Endothelial cell of umbilical vein (primary cell): ENCODE results near the gene BLM. TPM values are rescaled to one million over a fixed set of nuclear protein-coding genes. Genes with fewer than 3 reads are reported as not detected.

Experiments used
- BruUV-seq: library from RNA; stranded (reverse); fragments of 400-500 nt; replicated peaks from 2 replicates; lab custom pipeline; 2021; lab: Mats Ljungman, UMichigan
- CTCF ChIA-PET: fragments of 300-600, 350-600 bp; sonication (Branson Sonifier 250); formaldehyde crosslinking; loops from one replicate; lab custom pipeline; 2021; ENCODE audit warnings: antibody characterized with exemption, inconsistent platforms; lab: Charles Lee
- POLR2A ChIA-PET: fragments of 300-600, 350-600 bp; sonication (Branson Sonifier 250); formaldehyde crosslinking; loops from one replicate; lab custom pipeline; 2021; ENCODE audit warnings: antibody characterized with exemption, inconsistent platforms; lab: Charles Lee
- DNase-seq: peaks from one replicate; pipeline ENCODE4 v3.0.0-alpha.2; 2011; ENCODE audit warnings: low read depth, low spot score
- FAIRE-seq: peaks from 2 replicates; lab custom pipeline; 2011; peaks lifted over from hg19 to GRCh38; lab: Jason Lieb, UNC
- H2AFZ ChIP-seq: 2 replicates; pipeline ENCODE4 v1.6.0; 2012; ENCODE audit warnings: low read depth, low read length, control low read depth, inconsistent platforms
- H3K27ac ChIP-seq: 2 replicates; pipeline ENCODE4 v1.5.1; 2011; ENCODE audit warnings: low read depth, mild to moderate bottlenecking, control low read depth, low read length, moderate library complexity; ENCODE audit not compliant: insufficient read depth
- H3K27me3 ChIP-seq, 2 experiments: 2 replicates each; pipeline versions ENCODE4 v1.6.0 to v1.6.1; 2011; ENCODE audit warnings: low read length in 2 of 2, mixed read lengths in 1 of 2; ENCODE audit not compliant: control insufficient read depth in 2 of 2, insufficient read depth in 2 of 2
- H3K36me3 ChIP-seq, 2 experiments: 2 replicates in 1 of 2; 3 replicates in 1 of 2; pipeline ENCODE4 v1.5.1; 2011; ENCODE audit warnings: low read length in 2 of 2, mild to moderate bottlenecking in 1 of 2, moderate library complexity in 1 of 2; ENCODE audit not compliant: control insufficient read depth in 2 of 2, insufficient read depth in 2 of 2; ENCODE audit errors: extremely low read depth in 1 of 2
- H3K4me1 ChIP-seq: 3 replicates; pipeline ENCODE4 v1.5.1; 2011; ENCODE audit warnings: mild to moderate bottlenecking, low read length; ENCODE audit not compliant: control insufficient read depth, insufficient read depth; ENCODE audit errors: extremely low read depth
- H3K4me2 ChIP-seq: 2 replicates; pipeline ENCODE4 v1.6.1; 2011; ENCODE audit warnings: low read length, control low read depth, mixed read lengths; ENCODE audit not compliant: insufficient read depth
- H3K4me3 ChIP-seq, 3 experiments: fragments of 200-600 bp in 1 of 3; sonication (generic), shearing (Covaris generic) in 1 of 3; replicated peaks in 1 of 3; 2 replicates each; pipeline ENCODE4 v1.5.1; 2011 to 2016; ENCODE audit warnings: control low read depth in 3 of 3, low read length in 3 of 3, mild to moderate bottlenecking in 2 of 3, inconsistent platforms in 1 of 3, low read depth in 1 of 3, moderate library complexity in 1 of 3; ENCODE audit not compliant: insufficient read depth in 1 of 3
- H3K79me2 ChIP-seq: 2 replicates; pipeline ENCODE4 v1.6.0; 2012; ENCODE audit warnings: low read length, inconsistent platforms; ENCODE audit not compliant: control insufficient read depth, insufficient read depth
- H3K9ac ChIP-seq: replicated peaks from 2 replicates; pipeline ENCODE3; 2011; ENCODE audit warnings: low read length, control low read depth; ENCODE audit not compliant: insufficient read depth; ENCODE audit errors: extremely low read depth
- H3K9me1 ChIP-seq: replicated peaks from 3 replicates; pipeline ENCODE4 v1.6.0; 2011; ENCODE audit warnings: mild to moderate bottlenecking, low read length; ENCODE audit not compliant: control insufficient read depth, insufficient read depth; ENCODE audit errors: extremely low read depth
- H3K9me3 ChIP-seq: replicated peaks from 2 replicates; pipeline ENCODE4 v1.5.1; 2012; ENCODE audit warnings: low read length, inconsistent platforms; ENCODE audit not compliant: control insufficient read depth, insufficient read depth
- H4K20me1 ChIP-seq: replicated peaks from 2 replicates; pipeline ENCODE3; 2011; ENCODE audit warnings: mild to moderate bottlenecking, low read length; ENCODE audit not compliant: control insufficient read depth, insufficient read depth; ENCODE audit errors: extremely low read depth
- CTCF ChIP-seq, 2 donors: IDR thresholded peaks; 1 replicate in 1 of 2; 2 replicates in 1 of 2; pipeline ENCODE4 v1.5.1; 2011; ENCODE audit warnings: low read length in 2 of 2, mild to moderate bottlenecking in 2 of 2, moderate library complexity in 2 of 2, control low read depth in 1 of 2, inconsistent platforms in 1 of 2, low read depth in 1 of 2; ENCODE audit not compliant: insufficient read depth in 1 of 2; ENCODE audit errors: extremely low read depth in 1 of 2
- EZH2 ChIP-seq: IDR thresholded peaks from 2 replicates; pipeline ENCODE4 v1.6.1; 2012; ENCODE audit warnings: borderline replicate concordance, low read depth, mild to moderate bottlenecking, moderate library complexity, low read length, inconsistent platforms; ENCODE audit not compliant: severe bottlenecking
- FOS ChIP-seq: IDR thresholded peaks from 2 replicates; pipeline ENCODE4 v1.6.1; 2011; ENCODE audit warnings: mild to moderate bottlenecking, low read length, moderate library complexity, borderline replicate concordance; ENCODE audit not compliant: insufficient read depth
- GATA2 ChIP-seq: IDR thresholded peaks from 2 replicates; pipeline ENCODE4 v1.7.0; 2011; ENCODE audit warnings: low read depth, mild to moderate bottlenecking, moderate library complexity, mixed read lengths, low read length; ENCODE audit not compliant: insufficient read length, insufficient read depth
- JUN ChIP-seq: IDR thresholded peaks from 2 replicates; pipeline ENCODE4 v1.6.1; 2011; ENCODE audit warnings: borderline replicate concordance, low read depth; ENCODE audit not compliant: insufficient read length, insufficient read depth
- MYC ChIP-seq: IDR thresholded peaks from one replicate; pipeline ENCODE4 v1.6.1; 2011; ENCODE audit warnings: mild to moderate bottlenecking, low read depth, low read length
- POLR2A ChIP-seq: IDR thresholded peaks from 2 replicates; pipeline ENCODE4 v1.6.1; 2012; ENCODE audit warnings: low read depth, mild to moderate bottlenecking, control low read depth, low read length
- POLR2AphosphoS5 ChIP-seq: IDR thresholded peaks from 2 replicates; pipeline ENCODE4 v1.6.1; 2012; ENCODE audit warnings: low read depth, mild to moderate bottlenecking, control low read depth, low read length, moderate library complexity; ENCODE audit not compliant: insufficient read depth
- dilution Hi-C: fragments of 300-500 bp; cut with MboI; formaldehyde crosslinking; loops from one replicate; pipeline ENCODE4 v1.15.0; 2019; ENCODE audit warnings: low sequenced_read_pairs; ENCODE audit not compliant: extremely low pct_ligation_motif_present
- intact Hi-C: fragments of 100-400 bp; cut with micrococcal nuclease; formaldehyde crosslinking; loops from one replicate; pipeline ENCODE4 v1.10.0; 2022
- polyA plus RNA-seq, 4 experiments: library from polyadenylated mRNA; depleted of rRNA in 3 of 4; stranded (reverse) in 3 of 4; unstranded in 1 of 4; fragments of >200 nt; gene quantifications; 2 replicates each; pipeline versions ENCODE4 v1.2.1 to v1.2.3, GENCODE V29; 2011 to 2012; ENCODE audit warnings: missing spikeins in 1 of 4
- total RNA-seq: library from RNA; stranded (reverse); gene quantifications from 2 replicates; pipeline ENCODE4 v1.2.3, GENCODE V29; 2021
- TF ChIP-seq, protein P1 (sequence below): IDR thresholded peaks from 2 replicates; pipeline ENCODE4 v1.6.1; 2011; ENCODE audit not compliant: insufficient read depth, insufficient read length

The BLM gene
- total and polyA plus RNA-seq, 2 donors (not counting 3 experiments of a cell fraction or from before 2014, with no cell fraction given), result 3.8 to 17.3 TPM

- Histone ChIP-seq H3K36me3 (no peaks in the 10 kb centered on the region), H3K4me2 (no peak overlapping the region), H3K4me3 (no peak overlapping the region), H3K79me2 (no peaks in the 10 kb centered on the region), H3K27ac (no peak overlapping the region), H3K27me3 (no peaks in the 10 kb centered on the region), H4K20me1 (no peaks in the 10 kb centered on the region), H3K4me1 (peaks cover 7% of the 10 kb centered on the region), H3K9me1 (no peaks in the 10 kb centered on the region), H3K9ac (no peak overlapping the region), H2AFZ (peak overlapping the region; percentile 54), H3K9me3 (no peaks in the 10 kb centered on the region)
- no peak for FAIRE-seq
- intact Hi-C loops (no loop called here), dilution Hi-C loops (no loop called here)
- DNase-seq, result no peak
- TF ChIP-seq CTCF (IDR thresholded peaks at IDR 0.05; ENCODE audit: extremely low read depth in 1 of 2, insufficient read depth in 1 of 2, low read depth in 1 of 2, low read length in 2 of 2), result no peak
- TF ChIP-seq FOS, result peak; percentile 60
- POLR2A ChIA-PET, result no interaction called here
- CTCF ChIA-PET, result interaction anchor here (0.6 to 1.3 kb wide), 2 partner anchors 27 to 35 kb away, joined by 3 read pairs; no protein-coding TSS in a partner anchor
- BruUV-seq, result no TSS peak
Observed at GRCh38 chr15:90680371-90680935, 36.7 kb upstream of the BLM start.

GRCh38 chr15:90681056-90681455 is 36.1 kb upstream of the BLM start:
- no peak for TF ChIP-seq POLR2A
- TF ChIP-seq JUN, result no peak
- no peak for TF ChIP-seq GATA2
- no peak for TF ChIP-seq EZH2
- TF ChIP-seq MYC, result no peak
- TF ChIP-seq CTCF (IDR thresholded peaks at IDR 0.05; ENCODE audit: extremely low read depth in 1 of 2, insufficient read depth in 1 of 2, low read depth in 1 of 2, low read length in 2 of 2), result no peak
- no peak for TF ChIP-seq FOS
- TF ChIP-seq POLR2AphosphoS5, result no peak
- TF ChIP-seq, protein P1, sequence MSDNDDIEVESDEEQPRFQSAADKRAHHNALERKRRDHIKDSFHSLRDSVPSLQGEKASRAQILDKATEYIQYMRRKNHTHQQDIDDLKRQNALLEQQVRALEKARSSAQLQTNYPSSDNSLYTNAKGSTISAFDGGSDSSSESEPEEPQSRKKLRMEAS, result no peak
- Histone ChIP-seq H3K27me3 (no peaks in the 10 kb centered on the region), H2AFZ (peak overlapping the region; percentile 54), H3K4me2 (no peak overlapping the region), H3K79me2 (no peaks in the 10 kb centered on the region), H3K9me1 (no peaks in the 10 kb centered on the region), H3K4me1 (peaks cover 7% of the 10 kb centered on the region), H4K20me1 (no peaks in the 10 kb centered on the region), H3K36me3 (no peaks in the 10 kb centered on the region), H3K9ac (no peak overlapping the region), H3K27ac (peak overlapping the region; percentile 23), H3K9me3 (no peaks in the 10 kb centered on the region), H3K4me3 (no peak overlapping the region)
- ChIA-PET CTCF (interaction anchor here (1.3 to 2.4 kb wide), 2 partner anchors 28 to 33 kb away, joined by 3 to 10 read pairs; no protein-coding TSS in a partner anchor), POLR2A (no interaction called here)
- FAIRE-seq (no peak), DNase-seq (no peak)
- intact Hi-C loops (no loop called here), dilution Hi-C loops (no loop called here)
- no TSS peak for BruUV-seq
